GM12874 (cell line): ENCODE measurements around the gene RPS6KA2.

Experiments used
- TF ChIP-seq, protein P1 (sequence below): IDR thresholded peaks from 2 replicates; pipeline ENCODE4 v1.5.1; 2011; ENCODE audit warnings: low read depth, mild to moderate bottlenecking, control low read depth, low read length, moderate library complexity; ENCODE audit not compliant: insufficient read depth

RPS6KA2 gene

DNA sequence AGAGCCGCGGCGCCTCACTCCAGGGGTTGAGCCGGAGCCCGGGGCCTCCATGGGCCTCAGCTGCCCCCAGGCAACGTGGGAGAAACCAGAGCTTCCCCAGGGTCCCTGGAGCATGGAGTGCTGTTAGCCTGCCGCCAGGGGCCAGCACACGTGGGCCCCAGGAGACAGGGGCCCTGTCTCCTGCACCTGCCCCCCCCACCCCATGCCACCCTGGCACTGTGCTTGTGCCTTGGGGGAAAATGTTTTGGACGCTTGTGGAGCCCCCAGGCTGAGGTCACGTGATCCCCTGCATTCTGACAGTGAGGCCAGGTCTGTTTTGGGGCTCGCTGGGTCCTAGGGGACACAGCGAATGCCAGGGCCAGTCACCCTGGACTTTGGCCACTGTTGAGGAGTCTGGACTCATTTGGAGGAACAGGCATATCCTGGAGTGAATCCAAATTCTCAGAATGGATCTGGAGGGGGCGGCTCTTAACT, 214.1 kb downstream of the RPS6KA2 start:
- TF ChIP-seq, protein P1, sequence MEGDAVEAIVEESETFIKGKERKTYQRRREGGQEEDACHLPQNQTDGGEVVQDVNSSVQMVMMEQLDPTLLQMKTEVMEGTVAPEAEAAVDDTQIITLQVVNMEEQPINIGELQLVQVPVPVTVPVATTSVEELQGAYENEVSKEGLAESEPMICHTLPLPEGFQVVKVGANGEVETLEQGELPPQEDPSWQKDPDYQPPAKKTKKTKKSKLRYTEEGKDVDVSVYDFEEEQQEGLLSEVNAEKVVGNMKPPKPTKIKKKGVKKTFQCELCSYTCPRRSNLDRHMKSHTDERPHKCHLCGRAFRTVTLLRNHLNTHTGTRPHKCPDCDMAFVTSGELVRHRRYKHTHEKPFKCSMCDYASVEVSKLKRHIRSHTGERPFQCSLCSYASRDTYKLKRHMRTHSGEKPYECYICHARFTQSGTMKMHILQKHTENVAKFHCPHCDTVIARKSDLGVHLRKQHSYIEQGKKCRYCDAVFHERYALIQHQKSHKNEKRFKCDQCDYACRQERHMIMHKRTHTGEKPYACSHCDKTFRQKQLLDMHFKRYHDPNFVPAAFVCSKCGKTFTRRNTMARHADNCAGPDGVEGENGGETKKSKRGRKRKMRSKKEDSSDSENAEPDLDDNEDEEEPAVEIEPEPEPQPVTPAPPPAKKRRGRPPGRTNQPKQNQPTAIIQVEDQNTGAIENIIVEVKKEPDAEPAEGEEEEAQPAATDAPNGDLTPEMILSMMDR: no peak

DNA sequence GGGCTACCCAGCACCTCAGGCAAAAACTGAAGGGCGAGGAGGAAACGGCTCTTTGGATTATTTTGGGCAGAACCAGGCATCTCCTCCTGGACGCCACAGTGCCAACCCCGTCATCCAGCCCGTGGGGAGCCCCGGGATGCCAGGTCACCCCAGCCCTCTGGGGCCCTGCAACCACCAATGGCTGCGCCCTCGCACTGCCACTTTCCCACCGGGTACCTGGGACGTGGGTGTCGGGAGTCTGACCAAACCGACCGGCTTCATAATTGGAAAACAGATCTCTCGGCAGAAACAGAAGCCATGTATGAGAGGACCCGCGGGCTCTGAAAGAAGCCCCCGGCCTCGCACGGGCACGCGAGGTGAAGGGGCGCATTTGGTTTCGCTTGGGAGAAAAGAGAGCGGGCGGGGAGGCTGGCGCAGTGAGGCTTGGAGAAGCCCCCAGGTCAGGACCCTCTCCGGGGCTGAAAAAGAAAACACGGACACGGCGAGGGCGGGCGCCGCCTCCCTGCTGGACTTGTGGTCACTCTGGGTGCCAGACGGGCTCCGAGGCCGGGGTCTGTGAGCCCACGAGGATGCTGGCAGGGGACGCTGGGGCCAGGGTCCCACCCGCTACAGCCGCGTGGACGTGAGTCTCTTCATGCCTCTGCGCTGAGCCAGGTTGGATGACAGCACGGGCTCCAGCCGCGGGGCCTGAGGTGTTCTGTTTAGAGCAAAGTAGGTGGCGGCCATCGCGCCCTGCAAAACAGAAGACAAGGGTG, 214.7 kb downstream of the RPS6KA2 start:
- TF ChIP-seq, protein P1: no peak

DNA sequence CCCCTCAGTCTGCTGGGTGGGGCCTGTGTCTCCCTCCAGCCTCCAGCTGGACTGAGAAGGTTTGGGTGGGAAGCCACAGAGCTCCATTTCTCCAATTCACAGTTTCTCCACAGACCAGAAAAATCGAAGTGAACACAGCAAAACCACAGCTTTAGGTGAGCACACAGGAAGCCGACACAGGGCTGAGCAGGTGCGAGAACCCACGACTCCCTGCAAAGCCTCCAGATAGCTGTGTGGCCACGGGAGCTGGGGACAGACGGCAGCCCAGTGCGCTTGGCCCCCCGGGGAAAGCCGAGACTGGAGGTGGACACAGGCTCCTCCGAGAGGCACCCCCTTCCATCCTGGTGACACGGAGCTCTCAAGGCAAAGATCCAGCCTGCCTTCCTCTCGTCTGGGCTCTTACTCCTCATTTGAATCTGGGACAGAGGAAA, 215.3 kb downstream of the RPS6KA2 start:
- TF ChIP-seq, protein P1: no peak

DNA sequence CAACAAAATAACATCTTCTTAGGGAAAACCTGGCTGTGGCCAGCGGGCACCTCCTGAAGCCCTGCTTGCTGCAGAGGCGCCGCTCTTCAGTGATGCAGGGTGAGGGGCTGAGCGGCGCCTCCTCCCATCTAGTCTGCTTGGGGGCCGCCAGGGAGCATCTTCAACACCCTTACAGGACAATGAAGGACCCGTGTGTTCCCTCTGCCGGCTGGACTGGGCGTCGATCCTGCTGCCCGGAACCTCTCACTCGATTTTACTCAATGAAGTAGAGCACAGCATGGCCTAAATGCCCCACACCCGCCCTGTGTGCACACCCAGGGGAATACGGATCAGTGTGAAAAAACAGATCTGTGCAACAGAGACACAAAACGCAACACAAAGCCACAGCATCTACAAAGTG, 215.8 kb downstream of the RPS6KA2 start:
- TF ChIP-seq, protein P1: no peak

DNA sequence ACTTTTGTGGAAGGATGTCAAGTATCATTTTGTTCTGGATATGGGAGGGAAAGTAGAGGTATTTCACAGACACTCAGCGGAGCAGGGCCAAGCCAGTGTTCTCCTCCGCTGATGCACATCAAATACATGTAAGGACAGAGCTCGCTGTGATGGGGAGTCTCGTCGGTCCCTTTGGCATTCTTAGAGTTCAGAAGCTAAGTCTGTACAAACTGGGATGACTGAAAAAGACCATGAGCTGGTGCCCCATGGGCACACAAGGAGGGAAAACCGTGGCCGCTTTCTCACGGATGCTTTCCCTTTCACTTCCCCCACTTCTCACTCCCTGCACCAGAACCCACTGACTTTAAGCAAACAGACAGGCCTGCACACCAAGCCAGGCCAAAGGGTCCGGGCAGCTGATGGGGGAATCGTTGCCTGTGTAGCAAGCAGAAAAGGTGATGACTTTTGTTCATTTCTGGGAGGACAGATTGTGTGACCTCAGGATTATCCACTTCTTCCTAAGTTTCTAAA, 216.6 kb downstream of the RPS6KA2 start:
- TF ChIP-seq, protein P1: no peak

DNA sequence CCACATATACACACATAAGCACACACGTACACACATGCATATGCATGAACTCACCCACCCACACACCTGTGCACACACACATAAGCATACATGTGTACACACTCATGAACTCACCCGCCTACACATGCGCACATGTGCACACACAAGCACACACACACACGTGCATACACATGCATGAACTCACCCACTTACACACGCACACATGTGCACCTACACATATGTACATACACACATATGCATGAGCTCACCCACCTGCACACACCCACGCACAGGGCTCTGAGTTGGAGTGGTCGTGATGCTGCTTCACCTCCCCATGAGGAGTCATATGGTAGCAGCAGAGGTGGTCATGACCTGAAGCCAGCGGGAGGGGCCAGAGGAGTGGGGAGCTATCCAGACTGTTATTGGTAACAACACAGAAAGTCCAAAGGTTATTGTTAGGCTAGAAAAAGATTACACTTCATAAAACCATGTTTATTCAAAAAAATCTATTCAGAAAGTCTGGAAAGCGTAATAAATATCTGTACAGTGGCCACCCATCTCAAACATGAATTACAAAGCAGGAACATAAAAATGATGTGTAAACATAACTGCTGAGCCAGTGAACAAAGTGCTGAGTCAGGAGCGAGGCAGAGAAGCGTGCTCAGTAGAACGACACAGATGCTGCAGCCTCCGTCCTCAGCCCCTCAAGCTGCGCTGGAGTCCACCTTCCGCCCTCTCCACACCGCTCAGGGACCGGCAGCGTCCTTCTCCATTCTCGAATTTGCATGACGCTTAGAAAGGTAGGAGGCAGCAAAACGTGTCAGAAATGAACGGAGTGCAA, 217.9 kb downstream of the RPS6KA2 start:
- TF ChIP-seq, protein P1: no peak

DNA sequence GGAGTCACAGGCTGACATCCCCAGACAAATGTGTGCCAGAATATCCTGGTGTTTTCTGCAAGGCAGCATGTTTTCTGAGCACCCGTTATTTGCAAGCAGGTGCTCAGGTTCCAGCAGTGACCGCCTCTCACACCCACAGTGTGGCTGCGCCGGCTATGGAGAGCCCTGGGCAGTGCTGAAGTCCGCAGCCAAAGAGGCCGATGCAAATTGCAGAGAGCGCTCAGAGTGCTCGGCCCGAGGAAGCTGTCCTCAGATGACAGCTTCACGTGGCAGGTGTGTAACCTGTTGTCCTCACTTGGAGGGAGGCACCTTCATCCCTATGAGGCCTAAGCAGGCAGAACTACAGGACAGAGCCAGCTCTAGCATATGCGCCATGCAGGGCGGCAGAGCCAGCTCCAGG, 220.9 kb downstream of the RPS6KA2 start:
- TF ChIP-seq, protein P1: no peak
